Measurements from ENCODE around the gene AASDH.

- TF ChIP-seq CTCF (conservative IDR thresholded peaks at IDR 0.05; ENCODE audit: low read length) (no peak), EZH2phosphoT487 (IDR thresholded peaks at IDR 0.05; ENCODE audit: borderline replicate concordance, low read depth, low read length) (no peak)
These were observed 21.7 kb upstream of the AASDH start for GRCh38 chr4:56408978-56409377.

Measured in OCI-LY7 (cell line).